Measurements from ENCODE around the gene SLCO2A1. TPM values are rescaled to one million over a fixed set of nuclear protein-coding genes. Genes with fewer than 3 reads are reported as not detected.

The SLCO2A1 gene
- total RNA-seq (100 to 1,000 TPM in 1 of 4 donors, 10 to 100 TPM in 3; 34.5 to 100 (median 43.7) TPM), polyA plus RNA-seq (17.1 TPM)
- long read RNA-seq, donor 1, full-length matches to known transcripts, result 12 of 109 reads
- long read RNA-seq, donor 1, partial matches to known transcripts, result 51 of 109 reads
- long read RNA-seq, donor 1, other reads (novel, unspliced or antisense), result 46 of 109 reads
- long read RNA-seq, donor 2, full-length matches to known transcripts, result 7 of 23 reads
- long read RNA-seq, donor 2, partial matches to known transcripts, result 7 of 23 reads
- long read RNA-seq, donor 2, other reads (novel, unspliced or antisense), result 9 of 23 reads
- long read RNA-seq, donor 3, full-length matches to known transcripts, result 20 of 218 reads
- long read RNA-seq, donor 3, partial matches to known transcripts, result 68 of 218 reads
- long read RNA-seq, donor 3, other reads (novel, unspliced or antisense), result 130 of 218 reads
- long read RNA-seq, donor 4, full-length matches to known transcripts, result 6 of 18 reads
- long read RNA-seq, donor 4, partial matches to known transcripts, result 9 of 18 reads
- long read RNA-seq, donor 4, other reads (novel, unspliced or antisense), result 3 of 18 reads

DNA sequence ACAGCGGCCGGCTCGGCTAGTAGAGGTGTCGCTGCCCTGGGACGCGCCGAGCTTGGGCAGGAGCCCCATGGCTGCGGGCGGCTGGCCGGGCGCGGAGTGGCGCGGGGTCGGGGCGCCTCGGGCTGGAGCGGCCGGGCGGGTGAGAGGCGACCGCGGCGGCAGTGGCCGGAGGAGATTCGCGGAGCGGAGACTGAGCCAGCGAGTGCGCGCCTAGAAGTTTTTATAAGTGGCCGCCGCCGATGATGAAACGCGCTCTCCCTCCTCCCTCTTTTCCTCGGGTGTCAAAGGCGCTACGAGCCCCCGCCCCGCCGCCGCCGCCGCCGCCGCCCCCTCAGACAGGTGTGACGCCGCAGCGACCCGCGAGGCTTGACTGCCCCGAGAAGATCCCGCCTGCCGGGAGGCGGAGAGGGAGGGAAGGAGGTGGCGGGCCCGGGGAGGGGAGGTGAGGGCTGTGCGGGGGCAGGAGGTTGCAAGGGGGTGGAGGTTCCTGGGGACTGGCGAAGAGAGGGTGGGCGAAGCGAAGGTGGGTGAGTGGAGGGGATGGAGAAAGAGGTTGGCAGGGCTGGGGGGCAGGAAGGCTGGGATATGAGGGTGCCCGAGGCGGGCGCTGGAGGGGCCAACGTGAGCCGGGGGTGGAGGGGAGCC is at the start of gene SLCO2A1:
TSS of gene SLCO2A1 (minus strand) at position 192 of the 645 bp plus-strand sequence. CDS start at position 69, 123 bp downstream.
- Histone ChIP-seq H3K4me3 (ENCODE audit: low read length) (peak within 1 kb of the TSS; percentile 73), H3K4me1 (ENCODE audit: control insufficient read depth, insufficient read depth, low read length) (no peaks in the 10 kb centered on the region), H3K27me3 (ENCODE audit: control insufficient read depth, insufficient read depth) (no peaks in the 10 kb centered on the region), H3K9me3 (ENCODE audit: control insufficient read depth, low read length) (no peaks in the 10 kb centered on the region), H3K27ac (ENCODE audit: low read length) (no peak within 1 kb of the TSS)
- peak; percentile 79 to 81 for ATAC-seq
- peak; percentile 64 to 80 (median 79) for DNase-seq
- WGBS, result under 1% methylated on average over 66 of the region's 67 CpGs
- intact Hi-C loops (cut with DNase I), result loop anchor here in 1 of 4 donors (10.0 kb wide), 1 partner anchor 95 kb away; no protein-coding TSS in a partner anchor

DNA sequence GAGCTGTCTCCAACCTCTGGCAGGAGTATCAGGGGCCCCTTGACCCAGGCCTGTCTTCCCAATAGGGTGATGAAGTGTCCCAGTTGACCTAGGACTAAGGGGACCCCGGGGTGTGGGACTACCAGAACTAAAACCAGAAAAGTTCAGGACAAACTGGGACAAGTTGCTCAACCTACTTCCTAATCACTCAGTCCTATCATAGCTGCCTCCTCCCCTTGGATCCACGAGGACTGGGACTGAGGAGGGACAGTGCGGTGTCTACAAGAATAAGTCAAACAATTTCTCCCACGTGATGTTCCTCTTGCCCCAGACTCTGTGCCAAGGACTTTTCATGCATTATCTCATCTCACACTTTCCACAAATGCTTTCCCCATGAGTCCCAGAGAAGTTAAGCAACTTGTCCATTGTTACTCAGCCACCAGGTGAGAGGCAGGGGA is 49.4 kb upstream of the SLCO2A1 start:
- intact Hi-C loops (cut with DNase I), result no loop called here
- Histone ChIP-seq H3K4me3 (ENCODE audit: low read length) (no peak overlapping the region), H3K27me3 (ENCODE audit: control insufficient read depth, insufficient read depth) (no peaks in the 10 kb centered on the region), H3K9me3 (ENCODE audit: control insufficient read depth, low read length) (peaks cover 3% of the 10 kb centered on the region), H3K27ac (ENCODE audit: low read length) (no peak overlapping the region), H3K4me1 (ENCODE audit: control insufficient read depth, insufficient read depth, low read length) (peaks cover 2% of the 10 kb centered on the region)
- ATAC-seq (no peak), DNase-seq (no peak)
- WGBS, result 75% methylated on average over 4 of the region's 4 CpGs

DNA sequence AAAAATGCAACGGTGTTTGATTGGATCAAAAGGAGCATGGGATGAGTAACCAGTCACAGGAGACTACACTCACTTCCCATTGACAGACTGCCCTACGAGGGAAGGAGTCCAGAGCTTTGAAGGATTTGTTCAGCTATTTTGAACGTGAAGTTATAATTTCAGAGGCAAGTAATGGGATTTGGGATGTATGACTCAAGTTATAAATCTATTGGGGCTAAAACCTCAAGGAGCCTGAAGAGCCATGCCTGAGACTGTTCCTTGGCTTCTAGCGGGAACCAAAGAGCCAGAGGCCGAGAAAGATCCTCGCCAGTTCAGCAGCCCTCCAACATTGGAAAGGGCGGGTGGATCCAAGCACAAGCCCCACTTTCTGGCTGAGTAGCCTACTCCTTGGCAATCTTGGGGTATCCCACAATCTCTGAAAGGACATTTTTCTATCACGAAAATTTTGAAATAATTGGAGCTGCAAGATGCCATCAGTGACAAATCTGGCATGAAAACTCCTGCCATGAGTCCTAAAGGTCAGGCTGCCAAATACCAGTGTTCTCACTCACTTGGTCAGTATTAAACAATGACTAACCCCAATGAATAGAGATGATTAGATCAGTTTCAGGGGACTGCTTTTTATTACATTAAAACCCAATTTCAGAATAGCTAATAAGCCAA is 48.6 kb upstream of the SLCO2A1 start:
- WGBS, result 89% methylated on average over 8 of the region's 8 CpGs
- ATAC-seq (no peak), DNase-seq (no peak)
- Histone ChIP-seq H3K27me3 (ENCODE audit: control insufficient read depth, insufficient read depth) (no peaks in the 10 kb centered on the region), H3K4me1 (ENCODE audit: control insufficient read depth, insufficient read depth, low read length) (peaks cover 3% of the 10 kb centered on the region), H3K9me3 (ENCODE audit: control insufficient read depth, low read length) (peaks cover 3% of the 10 kb centered on the region), H3K4me3 (ENCODE audit: low read length) (no peak overlapping the region), H3K27ac (ENCODE audit: low read length) (no peak overlapping the region)
- intact Hi-C loops (cut with DNase I), result no loop called here

DNA sequence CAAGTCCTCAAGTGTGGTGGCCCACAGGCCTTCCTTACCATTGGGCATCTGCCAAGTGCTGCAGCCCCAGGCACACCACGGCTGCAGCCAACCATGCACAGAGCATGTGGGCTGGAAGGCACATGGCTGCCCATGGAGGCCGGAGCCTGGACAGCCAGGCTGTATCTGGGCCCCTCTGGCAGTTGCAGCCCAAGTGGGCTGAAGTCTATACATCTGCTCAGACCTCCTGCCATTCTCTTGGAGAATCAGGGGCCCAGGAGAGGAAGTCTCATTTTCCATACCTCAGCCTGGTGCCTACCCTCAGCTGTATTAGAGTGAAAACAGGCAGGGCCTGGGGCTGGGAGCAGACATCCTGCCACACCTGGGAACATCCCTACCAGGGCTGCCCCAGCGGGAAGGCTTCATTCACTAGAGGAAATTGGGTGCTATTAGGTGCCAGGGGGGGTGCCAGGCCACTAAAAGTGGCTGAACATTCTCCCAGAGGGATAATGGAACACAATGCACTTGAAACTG is 48.0 kb upstream of the SLCO2A1 start:
- 86% methylated on average over 3 of the region's 3 CpGs for WGBS
- intact Hi-C loops (cut with DNase I), result no loop called here
- no peak overlapping the region for H3K4me3 ChIP-seq (ENCODE audit: low read length)
- ATAC-seq (no peak), DNase-seq (no peak)
- no peak overlapping the region for H3K27ac ChIP-seq (ENCODE audit: low read length)
- peaks cover 3% of the 10 kb centered on the region for H3K9me3 ChIP-seq (ENCODE audit: control insufficient read depth, low read length)
- H3K4me1 ChIP-seq (ENCODE audit: control insufficient read depth, insufficient read depth, low read length), result peaks cover 3% of the 10 kb centered on the region
- H3K27me3 ChIP-seq (ENCODE audit: control insufficient read depth, insufficient read depth), result no peaks in the 10 kb centered on the region

DNA sequence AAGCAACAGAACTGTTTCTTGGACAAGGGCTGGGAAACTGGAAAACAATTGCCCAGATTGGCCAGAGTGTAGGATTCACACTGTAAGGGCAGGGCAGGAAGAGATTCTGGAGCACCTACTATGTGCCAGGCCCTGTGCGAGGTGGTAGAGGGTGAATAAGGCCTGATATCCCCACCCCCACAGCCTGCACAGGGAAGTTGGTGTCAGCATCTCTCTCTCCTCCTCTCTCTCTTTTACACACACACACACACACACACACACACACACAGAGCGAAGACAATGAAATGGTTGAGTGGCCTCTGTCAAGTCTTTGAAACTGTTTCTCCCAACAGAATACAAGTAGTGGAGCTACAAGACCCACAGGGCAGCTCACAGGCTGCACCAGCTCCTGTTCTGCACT is 47.1 kb upstream of the SLCO2A1 start:
- 89% methylated on average over 2 of the region's 2 CpGs for WGBS
- DNase-seq, result no peak

DNA sequence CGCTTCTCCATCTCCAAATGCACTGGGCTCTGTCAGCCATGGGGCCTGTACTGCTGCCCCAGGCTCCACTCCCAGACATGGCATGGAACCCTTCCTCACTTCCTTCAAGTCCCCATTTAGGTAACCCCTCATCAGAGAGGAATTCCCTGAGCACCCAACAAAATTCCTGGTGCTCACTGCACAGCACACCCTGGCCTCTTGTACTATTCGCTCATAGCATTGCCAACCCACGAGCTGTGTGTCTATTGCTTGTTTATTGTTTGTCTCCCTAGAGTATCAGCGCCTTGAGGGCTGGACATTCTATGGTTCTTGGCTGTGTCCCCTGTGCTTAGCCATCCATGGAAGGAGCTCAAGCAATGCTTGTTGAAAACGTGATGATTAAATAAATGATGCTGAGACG is 46.1 kb upstream of the SLCO2A1 start:
- Histone ChIP-seq H3K9me3 (ENCODE audit: control insufficient read depth, low read length) (no peaks in the 10 kb centered on the region), H3K27me3 (ENCODE audit: control insufficient read depth, insufficient read depth) (no peaks in the 10 kb centered on the region), H3K4me1 (ENCODE audit: control insufficient read depth, insufficient read depth, low read length) (peaks cover 3% of the 10 kb centered on the region), H3K27ac (ENCODE audit: low read length) (no peak overlapping the region), H3K4me3 (ENCODE audit: low read length) (no peak overlapping the region)
- WGBS, result 91% methylated on average over 6 of the region's 6 CpGs
- intact Hi-C loops (cut with DNase I), result no loop called here
- ATAC-seq, result no peak
- DNase-seq, result no peak

More for the DNA sequence above, 47.1 kb upstream of the SLCO2A1 start:
- Histone ChIP-seq H3K27ac (ENCODE audit: low read length) (no peak overlapping the region), H3K4me1 (ENCODE audit: control insufficient read depth, insufficient read depth, low read length) (peaks cover 3% of the 10 kb centered on the region), H3K4me3 (ENCODE audit: low read length) (no peak overlapping the region), H3K9me3 (ENCODE audit: control insufficient read depth, low read length) (peaks cover 3% of the 10 kb centered on the region), H3K27me3 (ENCODE audit: control insufficient read depth, insufficient read depth) (no peaks in the 10 kb centered on the region)
- intact Hi-C loops (cut with DNase I), result no loop called here
- no peak for ATAC-seq

DNA sequence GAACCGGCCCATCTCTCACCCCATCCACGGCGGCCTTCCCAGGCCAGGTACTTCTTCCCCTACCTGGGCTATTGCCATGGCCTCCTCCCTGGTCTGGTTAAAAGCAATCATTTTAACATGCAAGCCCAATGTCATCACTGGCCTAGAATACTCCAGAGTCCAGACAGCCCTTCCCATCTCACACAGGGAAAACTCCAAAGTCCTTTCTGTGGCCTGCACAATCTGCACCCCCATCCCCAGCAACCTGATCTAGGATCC is 45.8 kb upstream of the SLCO2A1 start:
- DNase-seq (no peak), ATAC-seq (no peak)
- intact Hi-C loops (cut with DNase I), result no loop called here
- Histone ChIP-seq H3K4me1 (ENCODE audit: control insufficient read depth, insufficient read depth, low read length) (peaks cover 5% of the 10 kb centered on the region), H3K4me3 (ENCODE audit: low read length) (no peak overlapping the region), H3K27ac (ENCODE audit: low read length) (no peak overlapping the region), H3K27me3 (ENCODE audit: control insufficient read depth, insufficient read depth) (no peaks in the 10 kb centered on the region), H3K9me3 (ENCODE audit: control insufficient read depth, low read length) (no peaks in the 10 kb centered on the region)
- WGBS, result 98% methylated on average over 3 of the region's 3 CpGs

DNA sequence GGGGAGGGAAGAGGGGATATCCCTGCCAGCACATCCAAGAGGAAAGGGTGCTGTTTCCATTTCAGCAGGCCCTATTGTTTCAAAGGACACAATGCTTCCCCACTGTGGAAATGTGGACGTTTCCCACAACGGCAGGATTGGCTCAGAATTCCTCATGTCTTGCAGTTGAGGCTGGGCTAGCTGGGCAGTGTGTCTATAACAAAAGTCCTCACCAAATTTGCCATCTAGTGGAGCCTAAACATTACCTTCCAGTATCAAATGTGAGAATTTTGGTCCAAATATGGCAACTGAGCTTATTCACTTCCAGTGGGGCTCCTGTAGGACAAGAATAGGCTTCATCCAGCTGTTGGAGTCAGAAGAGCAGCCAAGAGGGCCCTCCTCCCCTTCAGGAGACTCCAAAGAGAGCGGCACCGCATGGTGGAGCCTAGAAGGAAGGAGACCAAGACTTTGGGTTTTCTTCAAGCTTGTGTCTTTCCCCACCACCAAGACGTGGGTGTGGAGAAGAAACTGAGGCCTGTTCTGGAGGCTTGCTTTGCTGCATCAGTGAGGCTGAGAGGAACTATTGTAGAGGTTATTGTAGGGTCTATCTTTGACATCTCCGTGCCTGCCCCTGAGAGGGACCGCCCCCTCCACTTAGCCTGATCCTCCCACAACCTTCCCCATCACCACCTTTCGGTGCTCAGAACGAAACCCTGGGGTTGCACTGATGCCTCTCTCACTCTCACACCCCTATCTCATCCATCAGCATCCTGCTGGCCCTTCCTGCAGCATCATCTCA is 45.3 kb upstream of the SLCO2A1 start:
- DNase-seq, result no peak
- intact Hi-C loops (cut with DNase I), result no loop called here
- no peaks in the 10 kb centered on the region for H3K27me3 ChIP-seq (ENCODE audit: control insufficient read depth, insufficient read depth)
- H3K27ac ChIP-seq (ENCODE audit: low read length), result no peak overlapping the region
- no peak for ATAC-seq
- peaks cover 5% of the 10 kb centered on the region for H3K4me1 ChIP-seq (ENCODE audit: control insufficient read depth, insufficient read depth, low read length)
- H3K9me3 ChIP-seq (ENCODE audit: control insufficient read depth, low read length), result no peaks in the 10 kb centered on the region
- H3K4me3 ChIP-seq (ENCODE audit: low read length), result no peak overlapping the region
- 88% methylated on average over 9 of the region's 9 CpGs for WGBS

DNA sequence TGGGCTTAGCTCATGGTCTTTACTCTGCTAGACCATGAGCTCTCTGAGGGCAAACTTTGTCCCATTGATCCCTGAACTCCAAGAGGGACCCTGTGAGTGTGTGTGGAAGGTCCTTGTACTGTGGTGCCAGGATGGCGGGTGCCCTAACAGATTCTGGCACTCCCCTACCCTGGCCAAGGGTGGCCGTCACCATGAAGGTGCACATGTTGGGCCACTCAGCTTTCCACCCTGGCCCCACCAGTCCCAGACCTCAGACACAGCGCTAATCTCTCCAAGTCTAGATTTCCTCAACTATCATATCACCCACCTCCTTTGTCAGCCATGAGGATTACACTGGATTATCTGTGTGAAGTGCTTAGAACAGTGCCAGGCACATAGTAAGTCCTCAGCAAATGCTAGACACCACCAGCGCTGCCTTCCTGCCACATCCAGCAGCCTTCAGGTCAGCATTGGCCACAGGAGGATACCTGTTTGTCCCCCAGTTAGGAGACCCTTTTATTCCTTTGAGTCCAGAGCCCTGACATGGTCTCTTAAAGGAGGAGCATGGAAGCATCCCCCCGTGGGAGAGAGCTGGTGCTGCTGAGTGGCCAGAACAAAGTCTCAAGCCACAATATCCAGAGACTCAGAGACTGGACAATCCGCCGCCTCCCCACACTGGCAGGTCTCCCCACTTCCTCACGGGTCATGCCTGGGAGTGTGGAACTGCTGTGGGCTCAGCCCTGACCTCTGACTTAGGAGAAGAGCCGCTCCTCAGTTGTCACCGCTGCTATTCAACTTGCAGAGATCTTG is 44.5 kb upstream of the SLCO2A1 start:
- Histone ChIP-seq H3K9me3 (ENCODE audit: control insufficient read depth, low read length) (no peaks in the 10 kb centered on the region), H3K4me3 (ENCODE audit: low read length) (no peak overlapping the region), H3K27me3 (ENCODE audit: control insufficient read depth, insufficient read depth) (no peaks in the 10 kb centered on the region), H3K27ac (ENCODE audit: low read length) (no peak overlapping the region), H3K4me1 (ENCODE audit: control insufficient read depth, insufficient read depth, low read length) (peaks cover 5% of the 10 kb centered on the region)
- peak in 1 of 3 donors; percentile 32 for DNase-seq
- intact Hi-C loops (cut with DNase I), result no loop called here
- peak in 1 of 2 donors; percentile 65 for ATAC-seq
- WGBS, result 80% methylated on average over 10 of the region's 10 CpGs

DNA sequence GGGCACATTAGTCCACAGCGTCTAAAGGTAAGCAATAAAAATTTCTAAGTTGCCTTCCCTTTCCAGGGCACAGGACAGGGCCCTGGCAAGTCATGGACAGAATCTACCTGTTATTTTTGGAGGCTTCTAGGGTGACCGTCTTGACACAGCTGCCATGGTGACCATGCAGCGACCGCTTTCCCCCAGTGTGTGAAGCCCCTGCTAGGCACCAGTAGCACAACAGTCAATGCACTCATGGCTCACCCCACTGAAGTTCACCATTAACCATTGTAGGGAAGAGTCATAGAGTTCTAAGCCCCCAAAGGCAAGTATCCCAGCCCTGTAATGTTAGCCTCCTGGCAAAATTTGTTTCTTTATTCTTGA is 43.8 kb upstream of the SLCO2A1 start:
- H3K27ac ChIP-seq (ENCODE audit: low read length), result no peak overlapping the region
- intact Hi-C loops (cut with DNase I), result no loop called here
- no peaks in the 10 kb centered on the region for H3K27me3 ChIP-seq (ENCODE audit: control insufficient read depth, insufficient read depth)
- peaks cover 5% of the 10 kb centered on the region for H3K4me1 ChIP-seq (ENCODE audit: control insufficient read depth, insufficient read depth, low read length)
- no peak for DNase-seq
- ATAC-seq, result no peak
- no peaks in the 10 kb centered on the region for H3K9me3 ChIP-seq (ENCODE audit: control insufficient read depth, low read length)
- H3K4me3 ChIP-seq (ENCODE audit: low read length), result no peak overlapping the region
- 99% methylated on average over 4 of the region's 4 CpGs for WGBS
